ENCODE data around the gene ITIH5. TPM values are rescaled to one million over a fixed set of nuclear protein-coding genes. Genes with fewer than 3 reads are reported as not detected.

The ITIH5 gene
- total RNA-seq, 1 donor from 2014 or later = 4.0 TPM

- Histone ChIP-seq H3K9ac (ENCODE audit: low read length) (no peak overlapping the region), H3K9me3 (ENCODE audit: insufficient read depth, low read depth, low read length) (no peaks in the 10 kb centered on the region), H2AFZ (ENCODE audit: low read depth, low read length) (no peak overlapping the region), H3K4me3 (ENCODE audit: insufficient read depth, low read depth, low read length) (no peak overlapping the region), H3K4me1 (ENCODE audit: insufficient read depth, low read length) (peaks cover 6% of the 10 kb centered on the region), H3K79me2 (ENCODE audit: insufficient read depth, low read length) (no peaks in the 10 kb centered on the region), H3K4me2 (ENCODE audit: low read length) (peak overlapping the region; percentile 55), H3K27me3 (ENCODE audit: insufficient read depth, low read length) (no peaks in the 10 kb centered on the region), H3K27ac (ENCODE audit: low read depth, low read length) (peak overlapping the region; percentile 58), H3K36me3 (ENCODE audit: insufficient read depth, low read length) (no peaks in the 10 kb centered on the region), H4K20me1 (ENCODE audit: insufficient read depth, low read length) (no peaks in the 10 kb centered on the region)
- DNase-seq (ENCODE audit: low read depth) = no peak
- Mint-ChIP-seq H3K27me3 (ENCODE audit: low read depth, unreplicated experiment) (no peaks in the 10 kb centered on the region), H3K9me3 (ENCODE audit: unreplicated experiment) (peaks cover 7% of the 10 kb centered on the region), H3K4me3 (ENCODE audit: unreplicated experiment) (no peak overlapping the region), H3K4me1 (ENCODE audit: low read depth, unreplicated experiment) (peaks cover 17% of the 10 kb centered on the region), H3K36me3 (ENCODE audit: low read depth, unreplicated experiment) (no peaks in the 10 kb centered on the region), H3K27ac (ENCODE audit: unreplicated experiment) (peak overlapping the region; percentile 98)
- TF ChIP-seq CTCF (IDR thresholded peaks at IDR 0.05; ENCODE audit: insufficient read depth, low read depth, low read length) = no peak
- no peak for TF ChIP-seq EZH2 (IDR thresholded peaks at IDR 0.05; ENCODE audit: insufficient read depth, low read length)
- no peak for FAIRE-seq
Measured at GRCh38 chr10:7542189-7542914, 124.4 kb downstream of the ITIH5 start.

- Histone ChIP-seq H3K27me3 (ENCODE audit: insufficient read depth, low read length) (no peaks in the 10 kb centered on the region), H3K9me3 (ENCODE audit: insufficient read depth, low read depth, low read length) (no peaks in the 10 kb centered on the region), H3K27ac (ENCODE audit: low read depth, low read length) (peak overlapping the region; percentile 58), H4K20me1 (ENCODE audit: insufficient read depth, low read length) (no peaks in the 10 kb centered on the region), H2AFZ (ENCODE audit: low read depth, low read length) (peak overlapping the region; percentile 13), H3K9ac (ENCODE audit: low read length) (no peak overlapping the region), H3K4me2 (ENCODE audit: low read length) (peak overlapping the region; percentile 55), H3K4me3 (ENCODE audit: insufficient read depth, low read depth, low read length) (no peak overlapping the region), H3K4me1 (ENCODE audit: insufficient read depth, low read length) (peaks cover 6% of the 10 kb centered on the region), H3K36me3 (ENCODE audit: insufficient read depth, low read length) (no peaks in the 10 kb centered on the region), H3K79me2 (ENCODE audit: insufficient read depth, low read length) (no peaks in the 10 kb centered on the region)
- peaks cover 17% of the 10 kb centered on the region for H3K4me1 Mint-ChIP-seq (ENCODE audit: low read depth, unreplicated experiment)
- no peaks in the 10 kb centered on the region for H3K36me3 Mint-ChIP-seq (ENCODE audit: low read depth, unreplicated experiment)
- no peak overlapping the region for H3K4me3 Mint-ChIP-seq (ENCODE audit: unreplicated experiment)
- H3K27ac Mint-ChIP-seq (ENCODE audit: unreplicated experiment) = peak overlapping the region; percentile 98
- FAIRE-seq (no peak), DNase-seq (ENCODE audit: low read depth) (peak; percentile 54)
- H3K9me3 Mint-ChIP-seq (ENCODE audit: unreplicated experiment) = peaks cover 7% of the 10 kb centered on the region
- no peak for TF ChIP-seq CTCF (IDR thresholded peaks at IDR 0.05; ENCODE audit: insufficient read depth, low read depth, low read length)
- no peak for TF ChIP-seq EZH2 (IDR thresholded peaks at IDR 0.05; ENCODE audit: insufficient read depth, low read length)
- no peaks in the 10 kb centered on the region for H3K27me3 Mint-ChIP-seq (ENCODE audit: low read depth, unreplicated experiment)
Measured at GRCh38 chr10:7541137-7542087, 125.4 kb downstream of the ITIH5 start.
